Lower leg skin (tissue), 3 donors: Measurements from ENCODE around the gene B3GALT4.

Experiments used
- CTCF ChIP-seq, 3 donors: fragments of 450-650 bp; IDR thresholded peaks; one replicate each; pipeline ENCODE4 v1.5.1; 2016; ENCODE audit warnings: antibody characterized with exemption in 3 of 3, mild to moderate bottlenecking in 3 of 3, moderate library complexity in 2 of 3
- POLR2A ChIP-seq, 2 donors: fragments of 450-650 bp; IDR thresholded peaks; one replicate each; pipeline ENCODE4 v1.6.1; 2016 to 2017; ENCODE audit warnings: antibody characterized with exemption in 2 of 2, mild to moderate bottlenecking in 1 of 2, moderate library complexity in 1 of 2

GRCh38 chr6:33250731-33251130 lies 26.2 kb upstream of the B3GALT4 start:
- TF ChIP-seq CTCF (IDR thresholded peaks at IDR 0.05) (no peak), POLR2A (IDR thresholded peaks at IDR 0.05) (no peak)
